Forelimb muscle (tissue), 1 donor: ENCODE results near the gene NBR1. TPM values are rescaled to one million over a fixed set of nuclear protein-coding genes. Genes with fewer than 3 reads are reported as not detected.
"Not testable (repeated sequence)": the region's sequence is repeated elsewhere in the genome, so short reads cannot be mapped to it uniquely, and the experiment has no call there.

ENCODE experiments used
- DNase-seq: peaks from one replicate; pipeline ENCODE4 v3.0.0-alpha.2; 2013; ENCODE audit warnings: low read depth
- polyA plus RNA-seq: library from polyadenylated mRNA; unstranded; fragments of 120-200 nt; gene quantifications from one replicate; pipeline ENCODE4 v1.2.1, GENCODE V29; 2013; ENCODE audit not compliant: insufficient read length

NBR1 gene
- polyA plus RNA-seq, 1 donor = 57.5 TPM

DNA sequence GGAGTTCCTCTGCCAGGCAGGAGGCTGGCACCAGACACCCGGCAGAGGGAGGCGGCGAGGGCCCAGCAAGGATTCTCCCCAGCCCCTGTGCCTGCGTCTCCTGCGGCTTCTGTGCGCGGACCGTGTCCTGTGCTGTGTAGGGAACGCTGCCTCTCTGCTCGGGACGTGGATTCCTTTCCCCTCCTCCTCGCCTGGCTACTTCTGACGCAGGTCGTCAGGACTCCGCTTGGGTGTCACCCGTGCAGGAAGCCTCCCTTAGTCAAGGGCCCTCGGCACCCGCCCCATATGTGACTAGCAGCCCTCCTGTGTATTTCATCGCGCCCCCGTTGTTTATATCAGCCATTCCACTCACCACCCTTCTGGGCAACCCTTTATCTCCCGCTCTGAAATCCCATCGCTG is 75.4 kb downstream of the NBR1 start:
- not testable (repeated sequence) for DNase-seq

Other genes starting within 250 kb of the NBR1 start
- 61.8 TPM for gene AARSD1, start 206.8 kb upstream of the NBR1 start, polyA plus RNA-seq
- gene PTGES3L, start 191.1 kb upstream of the NBR1 start, polyA plus RNA-seq = 88.8 TPM
- gene RUNDC1, start 190.6 kb upstream of the NBR1 start, polyA plus RNA-seq = 8.1 TPM
- gene RPL27, start 172.8 kb upstream of the NBR1 start, polyA plus RNA-seq = 2,614 TPM
- gene IFI35, start 164.4 kb upstream of the NBR1 start, polyA plus RNA-seq = 3.4 TPM
- gene VAT1, start 148.8 kb upstream of the NBR1 start, polyA plus RNA-seq = 59.9 TPM
- 0.49 TPM for gene RND2, start 146.0 kb upstream of the NBR1 start, polyA plus RNA-seq
- gene BRCA1, start 45.9 kb upstream of the NBR1 start, polyA plus RNA-seq = 8.9 TPM
- gene TMEM106A, start 40.7 kb downstream of the NBR1 start, polyA plus RNA-seq = 8.8 TPM
- 10.0 TPM for gene CCDC200, start 57.4 kb downstream of the NBR1 start, polyA plus RNA-seq
- gene RNU2-1, start 62.8 kb downstream of the NBR1 start, polyA plus RNA-seq = not detected
- gene ARL4D, start 227.8 kb downstream of the NBR1 start, polyA plus RNA-seq = 8.5 TPM